Measurements from ENCODE around the gene C6orf89.

The C6orf89 gene

GRCh38 chr6:36871686-36872085 lies 14.1 kb upstream of the C6orf89 start:
- no peaks in the 10 kb centered on the region for H3K9me3 ChIP-seq (ENCODE audit: control extremely low read depth in 1 of 5, control insufficient read depth in 4 of 5, insufficient read depth in 2 of 5, low read depth in 1 of 5, low read length in 4 of 5)
- 96% methylated on average over 2 of the region's 3 CpGs for WGBS (ENCODE audit: insufficient coverage)
- DNase-seq, result no peak
- H3K4me1 ChIP-seq (ENCODE audit: control extremely low read depth in 1 of 4, control insufficient read depth in 4 of 4, insufficient read depth in 4 of 4, low read length in 3 of 4), result peaks cover 10 to 26% (median 14%) of the 10 kb centered on the region in 4 experiments
- ChIA-PET CTCF (interaction anchor here (0.5 to 6.4 kb wide), 6 partner anchors 13 to 276 kb away, joined by 3 to 60 read pairs (median 9); partner anchors contain the start of gene C6orf89), POLR2A (interaction anchor here (0.6 kb wide), 1 partner anchor 311 kb away, joined by 3 read pairs; no protein-coding TSS in a partner anchor)
- no peak overlapping the region for H3K27ac ChIP-seq (ENCODE audit: insufficient read depth in 1 of 2, low read depth in 1 of 2, low read length in 2 of 2, poor library complexity in 1 of 2, severe bottlenecking in 2 of 2)
- peaks cover 6 to 35% (median 22%) of the 10 kb centered on the region in 4 experiments for H3K36me3 ChIP-seq (ENCODE audit: control insufficient read depth in 4 of 4, insufficient read depth in 4 of 4, low read length in 3 of 4)
- H3K4me3 ChIP-seq (ENCODE audit: control insufficient read depth in 1 of 7, extremely low read depth in 1 of 7, insufficient read depth in 4 of 7, low read depth in 2 of 7, low read length in 6 of 7), result no peak overlapping the region
- no peaks in the 10 kb centered on the region for H3K27me3 ChIP-seq (replicated peaks in 2 of 5; ENCODE audit: control insufficient read depth in 4 of 5, insufficient read depth in 5 of 5, low read length in 4 of 5)

- ChIA-PET POLR2A (no interaction called here), CTCF (interaction anchor here (0.8 to 6.4 kb wide), 6 partner anchors 11 to 151 kb away, joined by 3 to 60 read pairs (median 9); partner anchors contain the start of gene C6orf89)
- no CpG with 5 or more reads among the region's 1 CpG for WGBS (ENCODE audit: insufficient coverage)
- Histone ChIP-seq H3K27me3 (replicated peaks in 2 of 5; ENCODE audit: control insufficient read depth in 4 of 5, insufficient read depth in 5 of 5, low read length in 4 of 5) (no peaks in the 10 kb centered on the region), H3K27ac (ENCODE audit: insufficient read depth in 1 of 2, low read depth in 1 of 2, low read length in 2 of 2, poor library complexity in 1 of 2, severe bottlenecking in 2 of 2) (peak overlapping the region in 1 of 2 experiments; percentile 99), H3K4me3 (ENCODE audit: control insufficient read depth in 1 of 7, extremely low read depth in 1 of 7, insufficient read depth in 4 of 7, low read depth in 2 of 7, low read length in 6 of 7) (peak overlapping the region in 2 of 7 experiments; percentile 84 to 87), H3K9me3 (ENCODE audit: control extremely low read depth in 1 of 5, control insufficient read depth in 4 of 5, insufficient read depth in 2 of 5, low read depth in 1 of 5, low read length in 4 of 5) (no peaks in the 10 kb centered on the region), H3K36me3 (ENCODE audit: control insufficient read depth in 4 of 4, insufficient read depth in 4 of 4, low read length in 3 of 4) (peaks cover 0 to 23% (median 14%) of the 10 kb centered on the region in 4 experiments), H3K4me1 (ENCODE audit: control extremely low read depth in 1 of 4, control insufficient read depth in 4 of 4, insufficient read depth in 4 of 4, low read length in 3 of 4) (peaks cover 10 to 26% (median 14%) of the 10 kb centered on the region in 4 experiments)
- DNase-seq, result no peak
These were observed 12.6 kb upstream of the C6orf89 start for GRCh38 chr6:36873115-36873514.

GRCh38 chr6:36873612-36874442 lies 11.9 kb upstream of the C6orf89 start:
- 42% methylated on average over 6 of the region's 11 CpGs for WGBS (ENCODE audit: insufficient coverage)
- Histone ChIP-seq H3K27me3 (replicated peaks in 2 of 5; ENCODE audit: control insufficient read depth in 4 of 5, insufficient read depth in 5 of 5, low read length in 4 of 5) (no peaks in the 10 kb centered on the region), H3K36me3 (ENCODE audit: control insufficient read depth in 4 of 4, insufficient read depth in 4 of 4, low read length in 3 of 4) (peaks cover 0 to 23% (median 14%) of the 10 kb centered on the region in 4 experiments), H3K4me3 (ENCODE audit: control insufficient read depth in 1 of 7, extremely low read depth in 1 of 7, insufficient read depth in 4 of 7, low read depth in 2 of 7, low read length in 6 of 7) (peak overlapping the region; percentile 84 to 99 (median 95)), H3K9me3 (ENCODE audit: control extremely low read depth in 1 of 5, control insufficient read depth in 4 of 5, insufficient read depth in 2 of 5, low read depth in 1 of 5, low read length in 4 of 5) (no peaks in the 10 kb centered on the region), H3K27ac (ENCODE audit: insufficient read depth in 1 of 2, low read depth in 1 of 2, low read length in 2 of 2, poor library complexity in 1 of 2, severe bottlenecking in 2 of 2) (peak overlapping the region; percentile 97 to 99), H3K4me1 (ENCODE audit: control extremely low read depth in 1 of 4, control insufficient read depth in 4 of 4, insufficient read depth in 4 of 4, low read length in 3 of 4) (peaks cover 10 to 26% (median 14%) of the 10 kb centered on the region in 4 experiments)
- DNase-seq, result peak in 2 of 3 donors; percentile 32 to 33
- ChIA-PET CTCF (interaction anchor here (0.7 to 6.4 kb wide), 12 partner anchors 11 to 145 kb away, joined by 3 to 60 read pairs (median 6); partner anchors contain the start of genes C6orf89 and PI16), POLR2A (interaction anchor here (0.6 to 2.3 kb wide), 6 partner anchors 9 to 544 kb away, joined by 3 to 7 read pairs (median 4); partner anchors contain the start of genes C6orf89 and MTCH1)

- ChIA-PET POLR2A (interaction anchor here (0.6 to 2.3 kb wide), 5 partner anchors 10 to 544 kb away, joined by 3 to 7 read pairs (median 4); partner anchors contain the start of genes C6orf89 and MTCH1), CTCF (interaction anchor here (0.5 to 6.4 kb wide), 18 partner anchors 10 to 346 kb away, joined by 3 to 60 read pairs (median 4); partner anchors contain the start of genes C6orf89 and PI16)
- H3K27me3 ChIP-seq (replicated peaks in 2 of 5; ENCODE audit: control insufficient read depth in 4 of 5, insufficient read depth in 5 of 5, low read length in 4 of 5), result no peaks in the 10 kb centered on the region
- DNase-seq, result peak; percentile 92 to 96 (median 94)
- peaks cover 10 to 26% (median 14%) of the 10 kb centered on the region in 4 experiments for H3K4me1 ChIP-seq (ENCODE audit: control extremely low read depth in 1 of 4, control insufficient read depth in 4 of 4, insufficient read depth in 4 of 4, low read length in 3 of 4)
- peaks cover 0 to 15% (median 9%) of the 10 kb centered on the region in 4 experiments for H3K36me3 ChIP-seq (ENCODE audit: control insufficient read depth in 4 of 4, insufficient read depth in 4 of 4, low read length in 3 of 4)
- H3K4me3 ChIP-seq (ENCODE audit: control insufficient read depth in 1 of 7, extremely low read depth in 1 of 7, insufficient read depth in 4 of 7, low read depth in 2 of 7, low read length in 6 of 7), result peak within 1 kb of the TSS; percentile 84 to 99 (median 95)
- no peaks in the 10 kb centered on the region for H3K9me3 ChIP-seq (ENCODE audit: control extremely low read depth in 1 of 5, control insufficient read depth in 4 of 5, insufficient read depth in 2 of 5, low read depth in 1 of 5, low read length in 4 of 5)
- peak within 1 kb of the TSS; percentile 97 to 99 for H3K27ac ChIP-seq (ENCODE audit: insufficient read depth in 1 of 2, low read depth in 1 of 2, low read length in 2 of 2, poor library complexity in 1 of 2, severe bottlenecking in 2 of 2)
- WGBS (ENCODE audit: insufficient coverage), result 0% methylated on average over 41 of the region's 54 CpGs
These were observed 11.1 kb upstream of the C6orf89 start, which contains the start of gene PPIL1 for GRCh38 chr6:36874443-36875249. PPIL1 (minus strand) TSS chr6:36874803; CDS start chr6:36874772, 31 bp downstream.

- H3K4me3 ChIP-seq (ENCODE audit: control insufficient read depth in 1 of 7, extremely low read depth in 1 of 7, insufficient read depth in 4 of 7, low read depth in 2 of 7, low read length in 6 of 7), result peak overlapping the region; percentile 84 to 99 (median 95)
- WGBS (ENCODE audit: insufficient coverage), result 9% methylated on average over 2 of the region's 6 CpGs
- no peaks in the 10 kb centered on the region for H3K27me3 ChIP-seq (replicated peaks in 2 of 5; ENCODE audit: control insufficient read depth in 4 of 5, insufficient read depth in 5 of 5, low read length in 4 of 5)
These were observed 10.5 kb upstream of the C6orf89 start for GRCh38 chr6:36875250-36875633.

GRCh38 chr6:36884610-36885009 lies 1.1 kb upstream of the C6orf89 start:
- no peak overlapping the region for H3K4me3 ChIP-seq (ENCODE audit: control insufficient read depth in 1 of 7, extremely low read depth in 1 of 7, insufficient read depth in 4 of 7, low read depth in 2 of 7, low read length in 6 of 7)
- no peaks in the 10 kb centered on the region for H3K27me3 ChIP-seq (replicated peaks in 2 of 5; ENCODE audit: control insufficient read depth in 4 of 5, insufficient read depth in 5 of 5, low read length in 4 of 5)
- CTCF ChIA-PET, result interaction anchor here (0.8 to 3.8 kb wide), 15 partner anchors 11 to 326 kb away, joined by 3 to 49 read pairs (median 5); partner anchors contain the start of genes MTCH1 and PPIL1
- no peak overlapping the region for H3K27ac ChIP-seq (ENCODE audit: insufficient read depth in 1 of 2, low read depth in 1 of 2, low read length in 2 of 2, poor library complexity in 1 of 2, severe bottlenecking in 2 of 2)
- 89% methylated on average over 2 of the region's 3 CpGs for WGBS (ENCODE audit: insufficient coverage)
- no peaks in the 10 kb centered on the region for H3K36me3 ChIP-seq (ENCODE audit: control insufficient read depth in 4 of 4, insufficient read depth in 4 of 4, low read length in 3 of 4)
- no peak for DNase-seq
- POLR2A ChIA-PET, result interaction anchor here (1.8 kb wide), 1 partner anchor 10 kb away, joined by 7 read pairs; the partner anchor contains the start of gene PPIL1
- no peaks in the 10 kb centered on the region for H3K9me3 ChIP-seq (ENCODE audit: control extremely low read depth in 1 of 5, control insufficient read depth in 4 of 5, insufficient read depth in 2 of 5, low read depth in 1 of 5, low read length in 4 of 5)
- peaks cover 4 to 15% (median 11%) of the 10 kb centered on the region in 4 experiments for H3K4me1 ChIP-seq (ENCODE audit: control extremely low read depth in 1 of 4, control insufficient read depth in 4 of 4, insufficient read depth in 4 of 4, low read length in 3 of 4)

More at GRCh38 chr6:36875250-36875633, 10.5 kb upstream of the C6orf89 start:
- DNase-seq, result no peak
- peaks cover 10 to 26% (median 14%) of the 10 kb centered on the region in 4 experiments for H3K4me1 ChIP-seq (ENCODE audit: control extremely low read depth in 1 of 4, control insufficient read depth in 4 of 4, insufficient read depth in 4 of 4, low read length in 3 of 4)
- H3K36me3 ChIP-seq (ENCODE audit: control insufficient read depth in 4 of 4, insufficient read depth in 4 of 4, low read length in 3 of 4), result peaks cover 0 to 11% (median 6%) of the 10 kb centered on the region in 4 experiments
- POLR2A ChIA-PET, result interaction anchor here (0.8 to 2.3 kb wide), 4 partner anchors 10 to 111 kb away, joined by 3 to 7 read pairs (median 6); partner anchors contain the start of genes C6orf89 and MTCH1
- peak overlapping the region; percentile 97 to 99 for H3K27ac ChIP-seq (ENCODE audit: insufficient read depth in 1 of 2, low read depth in 1 of 2, low read length in 2 of 2, poor library complexity in 1 of 2, severe bottlenecking in 2 of 2)
- CTCF ChIA-PET, result interaction anchor here (0.8 to 6.4 kb wide), 12 partner anchors 9 to 335 kb away, joined by 3 to 60 read pairs (median 5); partner anchors contain the start of gene C6orf89
- H3K9me3 ChIP-seq (ENCODE audit: control extremely low read depth in 1 of 5, control insufficient read depth in 4 of 5, insufficient read depth in 2 of 5, low read depth in 1 of 5, low read length in 4 of 5), result no peaks in the 10 kb centered on the region

Measured in common myeloid progenitor, CD34-positive (primary cell).